Measurements from ENCODE around the gene GNG4. TPM values are rescaled to one million over a fixed set of nuclear protein-coding genes. Genes with fewer than 3 reads are reported as not detected.
"Not testable (repeated sequence)": the region's sequence is repeated elsewhere in the genome, so short reads cannot be mapped to it uniquely, and the experiment has no call there.

Gene GNG4
- total and polyA plus RNA-seq, 10 of the 15 experiments (the other 5 are each of a cell fraction or from before 2014, with no cell fraction given), result 0.03 to 0.15 (median 0.15) TPM; not detected in 7

DNA sequence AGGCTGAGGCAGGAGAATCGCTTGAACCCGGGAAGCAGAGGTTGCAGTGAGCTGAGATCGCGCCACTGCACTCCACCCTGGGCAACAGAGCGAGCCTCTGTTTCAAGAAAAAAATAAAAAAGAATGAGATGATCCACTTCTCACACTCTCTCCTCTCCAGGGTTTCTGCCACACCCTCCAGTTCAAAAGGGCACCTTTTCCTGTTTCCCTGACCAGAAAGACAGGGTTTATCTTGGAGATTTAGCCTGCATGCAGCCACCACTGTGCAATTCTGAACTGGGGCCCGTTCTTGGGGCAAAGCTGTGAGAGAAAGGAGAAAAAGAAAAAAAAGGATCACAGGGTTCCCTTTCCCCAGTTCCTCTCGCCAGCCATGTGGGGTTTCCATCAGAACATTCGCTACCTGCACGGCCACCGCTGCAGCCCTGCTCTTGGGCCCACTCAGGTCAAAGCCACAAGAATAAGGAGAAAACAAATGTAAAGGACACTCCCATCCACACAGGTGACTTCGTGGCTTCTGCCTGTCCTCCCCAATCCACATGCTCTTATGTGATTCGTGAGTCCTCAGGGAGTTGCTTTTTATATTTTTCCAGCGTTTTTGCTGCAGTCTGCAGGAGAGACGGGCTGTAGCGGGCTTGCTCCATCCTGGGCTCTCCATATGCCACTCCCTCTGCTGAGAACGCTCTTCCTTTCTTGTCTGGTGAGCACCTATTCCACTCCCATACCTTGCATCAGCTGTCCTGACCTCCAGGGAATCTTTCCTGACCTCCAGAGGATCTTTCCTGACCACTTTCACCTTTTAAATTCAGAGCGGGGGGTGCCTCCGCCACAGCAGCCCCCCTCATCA, 26.4 kb downstream of the GNG4 start (continued):
- TF ChIP-seq SREBF2 (IDR thresholded peaks at IDR 0.05; ENCODE audit: low read length) (no peak), SIX5 (IDR thresholded peaks at IDR 0.05; ENCODE audit: low read depth, low read length, severe bottlenecking) (no peak), SMC3 (IDR thresholded peaks at IDR 0.05; ENCODE audit: borderline replicate concordance, low read length) (no peak)
- TF ChIP-seq, protein P1, sequence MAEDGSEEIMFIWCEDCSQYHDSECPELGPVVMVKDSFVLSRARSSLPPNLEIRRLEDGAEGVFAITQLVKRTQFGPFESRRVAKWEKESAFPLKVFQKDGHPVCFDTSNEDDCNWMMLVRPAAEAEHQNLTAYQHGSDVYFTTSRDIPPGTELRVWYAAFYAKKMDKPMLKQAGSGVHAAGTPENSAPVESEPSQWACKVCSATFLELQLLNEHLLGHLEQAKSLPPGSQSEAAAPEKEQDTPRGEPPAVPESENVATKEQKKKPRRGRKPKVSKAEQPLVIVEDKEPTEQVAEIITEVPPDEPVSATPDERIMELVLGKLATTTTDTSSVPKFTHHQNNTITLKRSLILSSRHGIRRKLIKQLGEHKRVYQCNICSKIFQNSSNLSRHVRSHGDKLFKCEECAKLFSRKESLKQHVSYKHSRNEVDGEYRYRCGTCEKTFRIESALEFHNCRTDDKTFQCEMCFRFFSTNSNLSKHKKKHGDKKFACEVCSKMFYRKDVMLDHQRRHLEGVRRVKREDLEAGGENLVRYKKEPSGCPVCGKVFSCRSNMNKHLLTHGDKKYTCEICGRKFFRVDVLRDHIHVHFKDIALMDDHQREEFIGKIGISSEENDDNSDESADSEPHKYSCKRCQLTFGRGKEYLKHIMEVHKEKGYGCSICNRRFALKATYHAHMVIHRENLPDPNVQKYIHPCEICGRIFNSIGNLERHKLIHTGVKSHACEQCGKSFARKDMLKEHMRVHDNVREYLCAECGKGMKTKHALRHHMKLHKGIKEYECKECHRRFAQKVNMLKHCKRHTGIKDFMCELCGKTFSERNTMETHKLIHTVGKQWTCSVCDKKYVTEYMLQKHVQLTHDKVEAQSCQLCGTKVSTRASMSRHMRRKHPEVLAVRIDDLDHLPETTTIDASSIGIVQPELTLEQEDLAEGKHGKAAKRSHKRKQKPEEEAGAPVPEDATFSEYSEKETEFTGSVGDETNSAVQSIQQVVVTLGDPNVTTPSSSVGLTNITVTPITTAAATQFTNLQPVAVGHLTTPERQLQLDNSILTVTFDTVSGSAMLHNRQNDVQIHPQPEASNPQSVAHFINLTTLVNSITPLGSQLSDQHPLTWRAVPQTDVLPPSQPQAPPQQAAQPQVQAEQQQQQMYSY (CRISPR knock-in tag; IDR thresholded peaks at IDR 0.05), result no peak

DNA sequence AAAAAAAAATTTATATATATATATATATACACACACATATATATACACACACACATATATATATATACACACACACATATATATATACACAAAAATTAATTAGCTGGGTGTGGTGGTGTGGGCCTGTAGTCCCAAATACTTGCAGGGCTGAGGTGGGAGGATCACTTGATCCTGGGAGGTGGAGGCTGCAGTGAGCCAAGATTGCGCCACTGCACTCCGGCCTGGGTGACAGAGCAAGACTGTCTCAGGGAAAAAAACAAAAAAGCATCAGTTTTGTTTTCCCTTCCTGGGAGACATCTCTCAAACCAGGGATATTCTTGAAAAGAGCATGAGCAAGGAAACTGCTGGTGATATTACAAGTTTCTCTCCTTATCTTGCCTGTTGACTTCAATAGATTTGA, 30.4 kb downstream of the GNG4 start:
- H2AFZ ChIP-seq (ENCODE audit: control insufficient read depth, low read depth, low read length); POLR2A ChIA-PET; intact Hi-C loops (cut with micrococcal nuclease; ENCODE audit: unreplicated experiment); H3K79me2 ChIP-seq (ENCODE audit: control insufficient read depth, insufficient read depth, low read length); H3K9me3 ChIP-seq (replicated peaks; ENCODE audit: control insufficient read depth, insufficient read depth, low read length); ATAC-seq; H4K20me1 ChIP-seq (ENCODE audit: control insufficient read depth, insufficient read depth); H3K27me3 ChIP-seq (replicated peaks in 1 of 2; ENCODE audit: control insufficient read depth in 2 of 2, insufficient read depth in 2 of 2, low read length in 1 of 2); H3K27ac ChIP-seq (ENCODE audit: control insufficient read depth, insufficient read depth); FAIRE-seq; H3K9ac ChIP-seq (ENCODE audit: control insufficient read depth, insufficient read depth, low read length); BruUV-seq (replicated peaks); RAD21 ChIA-PET (ENCODE audit: unreplicated experiment); in situ Hi-C loops (cut with MboI); H3K4me1 ChIP-seq (ENCODE audit: control insufficient read depth, insufficient read depth, low read length); H3K4me3 ChIP-seq; H3K36me3 ChIP-seq (ENCODE audit: control insufficient read depth in 2 of 2, insufficient read depth in 2 of 2, low read length in 1 of 2); H3K4me2 ChIP-seq (ENCODE audit: control insufficient read depth, insufficient read depth); DNase-seq (ENCODE audit: low read depth, low spot score): not testable (repeated sequence)
- SMC1A ChIA-PET (ENCODE audit: uncharacterized antibody, unreplicated experiment), result interaction anchor here (1.5 kb wide), 1 partner anchor 174 kb away, joined by 4 read pairs; no protein-coding TSS in a partner anchor
- WGBS (ENCODE audit: insufficient coverage, insufficient replicate concordance, low lambda C conversion rate, missing lambda C conversion rate), result 35% methylated on average over 2 of the region's 2 CpGs
- CTCF ChIA-PET, result interaction anchor here (0.6 to 1.4 kb wide), 2 partner anchors 19 to 164 kb away, joined by 3 to 4 read pairs; no protein-coding TSS in a partner anchor
